GM12878 (cell line): ENCODE data around the gene GPN1. TPM values are rescaled to one million over a fixed set of nuclear protein-coding genes. Genes with fewer than 3 reads are reported as not detected.

ENCODE experiments used
- ATAC-seq: fragments of 200-7000 bp; cut with Tn5 transposase; 3 replicates; pipeline ENCODE4 v1.9.1; 2020; ENCODE audit warnings: mild to moderate bottlenecking, moderate library complexity
- BruUV-seq: library from RNA; stranded (reverse); fragments of 400-500 nt; replicated peaks from 2 replicates; lab custom pipeline; 2021; lab: Mats Ljungman, UMichigan
- CTCF ChIA-PET: fragments of 300-600 bp; sonication (Branson Sonifier 250); formaldehyde crosslinking; extraction: SDS; loops from one replicate; lab custom pipeline; 2021; ENCODE audit warnings: inconsistent platforms; lab: Yijun Ruan, JAX
- POLR2A ChIA-PET: fragments of 350-600 bp; formaldehyde crosslinking; extraction: SDS; loops from one replicate; lab custom pipeline; 2021; ENCODE audit warnings: inconsistent platforms; lab: Charles Lee
- RAD21 ChIA-PET: fragments of 300-600 bp; sonication (Branson Sonifier 250); formaldehyde crosslinking; loops from one replicate; lab custom pipeline; 2023; ENCODE audit warnings: antibody characterized with exemption; ENCODE audit not compliant: unreplicated experiment; lab: Charles Lee
- SMC1A ChIA-PET: fragments of 300-600 bp; sonication (Branson Sonifier 250); formaldehyde crosslinking; loops from one replicate; lab custom pipeline; 2023; ENCODE audit not compliant: unreplicated experiment, uncharacterized antibody; lab: Charles Lee
- DNase-seq: peaks from one replicate; pipeline ENCODE4 v3.0.0-alpha.2; 2011; ENCODE audit warnings: low read depth, low spot score
- FAIRE-seq: peaks from 3 replicates; lab custom pipeline; 2011; peaks lifted over from hg19 to GRCh38; lab: Jason Lieb, UNC
- H2AFZ ChIP-seq: 2 replicates; pipeline ENCODE4 v1.6.0; 2011; ENCODE audit warnings: low read depth, low read length, control low read depth; ENCODE audit not compliant: control insufficient read depth
- H3K27ac ChIP-seq: 2 replicates; pipeline ENCODE4 v1.5.1; 2011; ENCODE audit warnings: control low read depth; ENCODE audit not compliant: control insufficient read depth, insufficient read depth
- H3K27me3 ChIP-seq, 2 experiments: replicated peaks in 1 of 2; 2 replicates each; pipeline versions ENCODE4 v1.6.0 to v1.6.1; 2011; ENCODE audit warnings: low read length in 1 of 2; ENCODE audit not compliant: control insufficient read depth in 2 of 2, insufficient read depth in 2 of 2
- H3K36me3 ChIP-seq, 2 experiments: 2 replicates each; pipeline ENCODE4 v1.5.1; 2011; ENCODE audit warnings: low read length in 1 of 2; ENCODE audit not compliant: control insufficient read depth in 2 of 2, insufficient read depth in 2 of 2
- H3K4me1 ChIP-seq: 2 replicates; pipeline ENCODE4 v1.6.1; 2011; ENCODE audit warnings: mild to moderate bottlenecking, low read length, moderate library complexity, mixed read lengths; ENCODE audit not compliant: control insufficient read depth, insufficient read depth
- H3K4me2 ChIP-seq: 2 replicates; pipeline ENCODE4 v1.6.0; 2011; ENCODE audit warnings: control low read depth; ENCODE audit not compliant: control insufficient read depth, insufficient read depth
- H3K4me3 ChIP-seq: fragments of 200-600 bp; sonication (generic); 2 replicates; pipeline ENCODE4 v1.5.1; 2016
- H3K79me2 ChIP-seq: 2 replicates; pipeline ENCODE4 v1.6.0; 2011; ENCODE audit warnings: low read length; ENCODE audit not compliant: control insufficient read depth, insufficient read depth
- H3K9ac ChIP-seq: 2 replicates; pipeline ENCODE4 v1.8.0; 2011; ENCODE audit warnings: low read length, control low read depth, mixed read lengths; ENCODE audit not compliant: control insufficient read depth, insufficient read depth
- H3K9me3 ChIP-seq: replicated peaks from 3 replicates; pipeline ENCODE4 v1.5.1; 2011; ENCODE audit warnings: mild to moderate bottlenecking, low read length; ENCODE audit not compliant: control insufficient read depth, insufficient read depth
- H4K20me1 ChIP-seq: 2 replicates; pipeline ENCODE4 v1.6.0; 2011; ENCODE audit not compliant: control insufficient read depth, insufficient read depth
- ATF2 ChIP-seq: IDR thresholded peaks from 2 replicates; pipeline ENCODE4 v1.6.1; 2012; ENCODE audit warnings: low read length, inconsistent platforms
- DPF2 ChIP-seq: fragments of 450-650 bp; IDR thresholded peaks from 2 replicates; pipeline ENCODE4 v1.6.1; 2017; ENCODE audit warnings: mild to moderate bottlenecking
- E2F8 ChIP-seq: fragments of 450-650 bp; IDR thresholded peaks from 2 replicates; pipeline ENCODE4 v1.6.1; 2018; ENCODE audit warnings: mild to moderate bottlenecking, low read depth, moderate library complexity; ENCODE audit not compliant: partially characterized antibody
- E4F1 ChIP-seq: fragments of 450-650 bp; IDR thresholded peaks from 2 replicates; pipeline ENCODE4 v1.6.1; 2018; ENCODE audit warnings: borderline replicate concordance, mild to moderate bottlenecking; ENCODE audit not compliant: partially characterized antibody
- ESRRA ChIP-seq: IDR thresholded peaks from 2 replicates; pipeline ENCODE4 v1.6.1; 2012; ENCODE audit warnings: mild to moderate bottlenecking, low read length, improper control_type of control experiment
- HDAC2 ChIP-seq: fragments of 200-600 bp; sonication (generic); IDR thresholded peaks from 2 replicates; pipeline ENCODE4 v1.6.1; 2017
- REST ChIP-seq: IDR thresholded peaks from 2 replicates; pipeline ENCODE4 v1.6.1; 2012; ENCODE audit warnings: mild to moderate bottlenecking, low read depth, low read length
- RFX5 ChIP-seq: IDR thresholded peaks from 2 replicates; pipeline ENCODE4 v1.6.1; 2011; ENCODE audit warnings: low read depth, low read length, improper control_type of control experiment
- SREBF1 ChIP-seq: IDR thresholded peaks from 2 replicates; pipeline ENCODE4 v1.6.1; 2012; ENCODE audit warnings: mild to moderate bottlenecking, low read length
- WGBS: methylation state at CpG from one replicate; pipeline ENCODE4 v1.1.6; 2016; ENCODE audit warnings: low lambda C conversion rate; ENCODE audit not compliant: insufficient replicate concordance, insufficient coverage; ENCODE audit errors: missing lambda C conversion rate; 5-methylcytosine and 5-hydroxymethylcytosine counted together
- in situ Hi-C: fragments of 300-500 bp; cut with MboI; formaldehyde crosslinking; loops from 9 replicates; pipeline ENCODE4 v1.14.3; 2018; ENCODE audit warnings: mixed read lengths
- intact Hi-C: fragments of 100-400 bp; cut with micrococcal nuclease; formaldehyde crosslinking; loops from one replicate; pipeline ENCODE4 v1.14.2; 2022; ENCODE audit not compliant: unreplicated experiment
- polyA plus RNA-seq, 11 experiments: library from polyadenylated mRNA; depleted of rRNA in 4 of 11; unstranded in 6 of 11; stranded (reverse) in 5 of 11; fragments of >200 nt; fragmentation: Nextera tagmentation in 4 of 11; fragmentation: Illumina TruSeq in 1 of 11; extraction: Ambion mirVana in 4 of 11; extraction: Trizol in 1 of 11; gene quantifications; 1 replicate in 1 of 11; 2 replicates in 10 of 11; pipeline versions ENCODE4 v1.2.1 to v1.2.3, GENCODE V29; 2011 to 2016; ENCODE audit warnings: inconsistent platforms in 2 of 11, missing spikeins in 2 of 11, low read depth in 1 of 11
- total RNA-seq, 4 experiments: library from RNA; depleted of rRNA in 3 of 4; stranded (reverse); fragments of >200 nt in 3 of 4; fragmentation: Illumina TruSeq in 1 of 4; extraction: Trizol in 1 of 4; gene quantifications; 2 replicates each; pipeline versions ENCODE4 v1.2.1 to v1.2.3, GENCODE V29; 2013 to 2021

GPN1 gene
- total and polyA plus RNA-seq, 10 of the 15 experiments (the other 5 are each of a cell fraction or from before 2014, with no cell fraction given): 32.1 to 108 (median 60.4) TPM

- no peak for TF ChIP-seq ATF2
- TF ChIP-seq E4F1: no peak
- TF ChIP-seq DPF2: no peak
- no peak for TF ChIP-seq SREBF1
Observed at GRCh38 chr2:27672723-27673486, 44.1 kb downstream of the GPN1 start (continued).

- Histone ChIP-seq H4K20me1 (no peaks in the 10 kb centered on the region), H3K4me2 (no peak overlapping the region), H3K9me3 (no peaks in the 10 kb centered on the region), H3K27me3 (no peaks in the 10 kb centered on the region), H3K4me3 (no peak overlapping the region), H3K36me3 (peaks cover 3 to 25% of the 10 kb centered on the region in 2 experiments), H3K27ac (no peak overlapping the region), H2AFZ (no peak overlapping the region), H3K79me2 (no peaks in the 10 kb centered on the region), H3K4me1 (no peaks in the 10 kb centered on the region), H3K9ac (no peak overlapping the region)
- RAD21 ChIA-PET: interaction anchor here (1.0 to 1.1 kb wide), 2 partner anchors 251 to 378 kb away, joined by 3 read pairs; no protein-coding TSS in a partner anchor
- FAIRE-seq (no peak), DNase-seq (no peak), ATAC-seq (no peak)
- intact Hi-C loops: loop anchor here (10.0 kb wide), 1 partner anchor 276 kb away; the partner anchor contains the start of gene PPM1G
- in situ Hi-C loops: no loop called here
- CTCF ChIA-PET: interaction anchor here (0.7 to 4.6 kb wide), 5 partner anchors 9 to 53 kb away, joined by 3 to 79 read pairs (median 14); partner anchors contain the start of genes SLC4A1AP and SUPT7L
- WGBS: 96% methylated on average over 2 of the region's 2 CpGs
- no TSS peak for BruUV-seq
- SMC1A ChIA-PET: no interaction called here
- POLR2A ChIA-PET: no interaction called here
- no peak for TF ChIP-seq HDAC2
- TF ChIP-seq ESRRA: no peak
- TF ChIP-seq RFX5: no peak
- no peak for TF ChIP-seq REST
- TF ChIP-seq E2F8: no peak
Observed at GRCh38 chr2:27680571-27680970, 51.7 kb downstream of the GPN1 start.
